ENCODE results near the gene ANKIB1. TPM values are rescaled to one million over a fixed set of nuclear protein-coding genes. Genes with fewer than 3 reads are reported as not detected.
"Not testable (repeated sequence)": the region's sequence is repeated elsewhere in the genome, so short reads cannot be mapped to it uniquely, and the experiment has no call there.

ANKIB1 gene
- total and polyA plus RNA-seq, 2 donors (not counting 1 experiment from before 2014, with no cell fraction given), result 16.5 to 76.7 TPM

- no peaks in the 10 kb centered on the region for H3K79me2 ChIP-seq (ENCODE audit: control insufficient read depth, insufficient read depth, low read length)
- H2AFZ ChIP-seq (ENCODE audit: insufficient read depth, low read depth, low read length, poor library complexity, severe bottlenecking), result no peak overlapping the region
- DNase-seq, result no peak
- Mint-ChIP-seq H3K4me1 (no peaks in the 10 kb centered on the region), H3K27me3 (no peaks in the 10 kb centered on the region), H3K9me3 (ENCODE audit: insufficient read depth) (no peaks in the 10 kb centered on the region), H3K4me3 (no peak overlapping the region), H3K27ac (no peak overlapping the region)
- intact Hi-C loops (cut with micrococcal nuclease), result no loop called here
- peaks cover 0 to 24% of the 10 kb centered on the region in 2 experiments for H3K36me3 ChIP-seq (replicated peaks in 1 of 2; ENCODE audit: control extremely low read depth in 1 of 2, control insufficient read depth in 1 of 2, extremely low read depth in 1 of 2, insufficient read depth in 2 of 2, low read length in 1 of 2)
- no peaks in the 10 kb centered on the region for H4K20me1 ChIP-seq (ENCODE audit: control insufficient read depth, insufficient read depth, low read length, poor library complexity, severe bottlenecking)
- no peak overlapping the region for H3K9ac ChIP-seq (ENCODE audit: low read length)
- no peak overlapping the region for H3K27ac ChIP-seq (ENCODE audit: low read length in 2 of 2)
- H3K4me3 ChIP-seq (ENCODE audit: control extremely low read depth in 1 of 5, extremely low read depth in 1 of 5, insufficient read depth in 1 of 5, low read depth in 2 of 5, low read length in 4 of 5), result no peak overlapping the region
- no peak for ATAC-seq (ENCODE audit: low read depth)
- CTCF ChIA-PET, result interaction anchor here (1.2 kb wide), 1 partner anchor 19 kb away, joined by 3 read pairs; no protein-coding TSS in a partner anchor
- no peak overlapping the region for H3K4me2 ChIP-seq (replicated peaks; ENCODE audit: low read depth, low read length, poor library complexity, severe bottlenecking)
- H3K27me3 ChIP-seq (replicated peaks in 1 of 4; ENCODE audit: control extremely low read depth in 1 of 4, control insufficient read depth in 3 of 4, insufficient read depth in 4 of 4, low read length in 3 of 4), result no peaks in the 10 kb centered on the region
- H3K9me3 ChIP-seq (ENCODE audit: control extremely low read depth in 1 of 3, control insufficient read depth in 2 of 3, insufficient read depth in 1 of 3, low read length in 2 of 3), result no peaks in the 10 kb centered on the region
- TF ChIP-seq, protein P1, sequence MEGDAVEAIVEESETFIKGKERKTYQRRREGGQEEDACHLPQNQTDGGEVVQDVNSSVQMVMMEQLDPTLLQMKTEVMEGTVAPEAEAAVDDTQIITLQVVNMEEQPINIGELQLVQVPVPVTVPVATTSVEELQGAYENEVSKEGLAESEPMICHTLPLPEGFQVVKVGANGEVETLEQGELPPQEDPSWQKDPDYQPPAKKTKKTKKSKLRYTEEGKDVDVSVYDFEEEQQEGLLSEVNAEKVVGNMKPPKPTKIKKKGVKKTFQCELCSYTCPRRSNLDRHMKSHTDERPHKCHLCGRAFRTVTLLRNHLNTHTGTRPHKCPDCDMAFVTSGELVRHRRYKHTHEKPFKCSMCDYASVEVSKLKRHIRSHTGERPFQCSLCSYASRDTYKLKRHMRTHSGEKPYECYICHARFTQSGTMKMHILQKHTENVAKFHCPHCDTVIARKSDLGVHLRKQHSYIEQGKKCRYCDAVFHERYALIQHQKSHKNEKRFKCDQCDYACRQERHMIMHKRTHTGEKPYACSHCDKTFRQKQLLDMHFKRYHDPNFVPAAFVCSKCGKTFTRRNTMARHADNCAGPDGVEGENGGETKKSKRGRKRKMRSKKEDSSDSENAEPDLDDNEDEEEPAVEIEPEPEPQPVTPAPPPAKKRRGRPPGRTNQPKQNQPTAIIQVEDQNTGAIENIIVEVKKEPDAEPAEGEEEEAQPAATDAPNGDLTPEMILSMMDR (IDR thresholded peaks at IDR 0.05), result no peak
- TF ChIP-seq EZH2 (IDR thresholded peaks at IDR 0.05; ENCODE audit: borderline replicate concordance, insufficient read depth, low read depth, low read length, poor library complexity, severe bottlenecking), result no peak
- POLR2A ChIA-PET, result no interaction called here
- H3K4me1 ChIP-seq (ENCODE audit: control insufficient read depth in 2 of 2, insufficient read depth in 2 of 2, low read length in 2 of 2), result no peaks in the 10 kb centered on the region
These were observed 110.6 kb downstream of the ANKIB1 start for GRCh38 chr7:92356406-92356805.

GRCh38 chr7:92357260-92357659, 111.5 kb downstream of the ANKIB1 start:
- H2AFZ ChIP-seq (ENCODE audit: insufficient read depth, low read depth, low read length, poor library complexity, severe bottlenecking), result no peak overlapping the region
- Mint-ChIP-seq H3K4me1 (no peaks in the 10 kb centered on the region), H3K27me3 (no peaks in the 10 kb centered on the region), H3K27ac (no peak overlapping the region), H3K4me3 (no peak overlapping the region), H3K9me3 (ENCODE audit: insufficient read depth) (no peaks in the 10 kb centered on the region)
- H3K27me3 ChIP-seq (replicated peaks in 1 of 4; ENCODE audit: control extremely low read depth in 1 of 4, control insufficient read depth in 3 of 4, insufficient read depth in 4 of 4, low read length in 3 of 4), result no peaks in the 10 kb centered on the region
- no peak overlapping the region for H3K4me3 ChIP-seq (ENCODE audit: control extremely low read depth in 1 of 5, extremely low read depth in 1 of 5, insufficient read depth in 1 of 5, low read depth in 2 of 5, low read length in 4 of 5)
- H3K27ac ChIP-seq (ENCODE audit: low read length in 2 of 2), result no peak overlapping the region
- no peak overlapping the region for H3K4me2 ChIP-seq (replicated peaks; ENCODE audit: low read depth, low read length, poor library complexity, severe bottlenecking)
- intact Hi-C loops (cut with micrococcal nuclease), result no loop called here
- CTCF ChIA-PET, result interaction anchor here (0.6 kb wide), 1 partner anchor 9 kb away, joined by 5 read pairs; no protein-coding TSS in a partner anchor
- no peaks in the 10 kb centered on the region for H3K79me2 ChIP-seq (ENCODE audit: control insufficient read depth, insufficient read depth, low read length)
- DNase-seq (no peak), ATAC-seq (ENCODE audit: low read depth) (no peak)
- no peaks in the 10 kb centered on the region for H3K9me3 ChIP-seq (ENCODE audit: control extremely low read depth in 1 of 3, control insufficient read depth in 2 of 3, insufficient read depth in 1 of 3, low read length in 2 of 3)
- no peak overlapping the region for H3K9ac ChIP-seq (ENCODE audit: low read length)
- peaks cover 2 to 28% of the 10 kb centered on the region in 2 experiments for H3K36me3 ChIP-seq (replicated peaks in 1 of 2; ENCODE audit: control extremely low read depth in 1 of 2, control insufficient read depth in 1 of 2, extremely low read depth in 1 of 2, insufficient read depth in 2 of 2, low read length in 1 of 2)
- TF ChIP-seq EZH2 (IDR thresholded peaks at IDR 0.05; ENCODE audit: borderline replicate concordance, insufficient read depth, low read depth, low read length, poor library complexity, severe bottlenecking), result no peak
- TF ChIP-seq, protein P1 (IDR thresholded peaks at IDR 0.05), result no peak
- POLR2A ChIA-PET, result no interaction called here
- no peaks in the 10 kb centered on the region for H3K4me1 ChIP-seq (ENCODE audit: control insufficient read depth in 2 of 2, insufficient read depth in 2 of 2, low read length in 2 of 2)
- H4K20me1 ChIP-seq (ENCODE audit: control insufficient read depth, insufficient read depth, low read length, poor library complexity, severe bottlenecking), result no peaks in the 10 kb centered on the region
- 100% methylated on average over 2 of the region's 4 CpGs for WGBS (ENCODE audit: insufficient coverage)

GRCh38 chr7:92359179-92359578, 113.4 kb downstream of the ANKIB1 start:
- peaks cover 8 to 26% of the 10 kb centered on the region in 2 experiments for H3K36me3 ChIP-seq (replicated peaks in 1 of 2; ENCODE audit: control extremely low read depth in 1 of 2, control insufficient read depth in 1 of 2, extremely low read depth in 1 of 2, insufficient read depth in 2 of 2, low read length in 1 of 2)
- H3K79me2 ChIP-seq (ENCODE audit: control insufficient read depth, insufficient read depth, low read length); H3K4me3 ChIP-seq (ENCODE audit: control extremely low read depth in 1 of 5, extremely low read depth in 1 of 5, insufficient read depth in 1 of 5, low read depth in 2 of 5, low read length in 4 of 5); H3K27me3 Mint-ChIP-seq; H2AFZ ChIP-seq (ENCODE audit: insufficient read depth, low read depth, low read length, poor library complexity, severe bottlenecking); POLR2A ChIA-PET; H3K4me1 Mint-ChIP-seq; H3K27ac Mint-ChIP-seq; H3K27ac ChIP-seq (ENCODE audit: low read length in 2 of 2); H3K4me1 ChIP-seq (ENCODE audit: control insufficient read depth in 2 of 2, insufficient read depth in 2 of 2, low read length in 2 of 2); H3K9me3 Mint-ChIP-seq (ENCODE audit: insufficient read depth); H3K4me3 Mint-ChIP-seq; H3K27me3 ChIP-seq (replicated peaks in 1 of 4; ENCODE audit: control extremely low read depth in 1 of 4, control insufficient read depth in 3 of 4, insufficient read depth in 4 of 4, low read length in 3 of 4); H4K20me1 ChIP-seq (ENCODE audit: control insufficient read depth, insufficient read depth, low read length, poor library complexity, severe bottlenecking); intact Hi-C loops (cut with micrococcal nuclease); H3K9ac ChIP-seq (ENCODE audit: low read length); CTCF ChIA-PET; H3K4me2 ChIP-seq (replicated peaks; ENCODE audit: low read depth, low read length, poor library complexity, severe bottlenecking); ATAC-seq (ENCODE audit: low read depth); H3K9me3 ChIP-seq (ENCODE audit: control extremely low read depth in 1 of 3, control insufficient read depth in 2 of 3, insufficient read depth in 1 of 3, low read length in 2 of 3); DNase-seq: not testable (repeated sequence)
- no CpG with 5 or more reads among the region's 2 CpGs for WGBS (ENCODE audit: insufficient coverage)
